IMR-90 (cell line): ENCODE results near the gene TOM1L1. TPM values are rescaled to one million over a fixed set of nuclear protein-coding genes. Genes with fewer than 3 reads are reported as not detected.

Source experiments
- ATAC-seq: fragments of 200-7000 bp; cut with Tn5 transposase; 2 replicates; pipeline ENCODE4 v1.9.1; 2020; ENCODE audit warnings: low read depth, mild to moderate bottlenecking, moderate library complexity
- BruUV-seq: library from RNA; stranded (reverse); fragments of 400-500 nt; replicated peaks from 2 replicates; lab custom pipeline; 2021; lab: Mats Ljungman, UMichigan
- CTCF ChIA-PET: fragments of 300-600 bp; formaldehyde crosslinking; extraction: SDS; loops from one replicate; lab custom pipeline; 2021; ENCODE audit warnings: antibody characterized with exemption; lab: Yijun Ruan, JAX
- POLR2A ChIA-PET: fragments of 300-600 bp; sonication (Branson Sonifier 250); formaldehyde crosslinking; loops from one replicate; lab custom pipeline; 2022; ENCODE audit warnings: antibody characterized with exemption; ENCODE audit not compliant: unreplicated experiment; lab: Charles Lee
- DNase-seq: peaks from one replicate; pipeline ENCODE4 v3.0.0; 2013
- H2AFZ ChIP-seq: replicated peaks from 2 replicates; pipeline ENCODE3; 2013; ENCODE audit warnings: low read length, mild to moderate bottlenecking; ENCODE audit not compliant: poor library complexity
- H2AK5ac ChIP-seq: 2 replicates; pipeline ENCODE4 v1.6.1; 2013; ENCODE audit warnings: low read depth, low read length, inconsistent platforms
- H2AK9ac ChIP-seq: replicated peaks from 2 replicates; pipeline ENCODE3; 2013; ENCODE audit warnings: mild to moderate bottlenecking, low read depth, low read length, moderate library complexity; ENCODE audit not compliant: poor library complexity
- H2BK120ac ChIP-seq: 2 replicates; pipeline ENCODE4 v1.6.1; 2013; ENCODE audit warnings: low read depth, low read length, inconsistent platforms
- H2BK15ac ChIP-seq: 3 replicates; pipeline ENCODE4 v1.6.1; 2013; ENCODE audit warnings: low read depth, low read length, inconsistent platforms
- H2BK20ac ChIP-seq: 2 replicates; pipeline ENCODE4 v1.6.1; 2013; ENCODE audit warnings: low read depth, mild to moderate bottlenecking, inconsistent platforms, low read length, moderate library complexity
- H2BK5ac ChIP-seq: 2 replicates; pipeline ENCODE4 v1.6.1; 2013; ENCODE audit warnings: mild to moderate bottlenecking, low read depth, low read length, inconsistent platforms; ENCODE audit not compliant: poor library complexity, severe bottlenecking
- H3K14ac ChIP-seq: replicated peaks from 2 replicates; pipeline ENCODE4 v1.6.1; 2013; ENCODE audit warnings: low read depth, low read length, inconsistent platforms
- H3K18ac ChIP-seq: 2 replicates; pipeline ENCODE4 v1.6.1; 2013; ENCODE audit warnings: low read depth, low read length, control low read depth
- H3K23ac ChIP-seq: 2 replicates; pipeline ENCODE4 v1.6.1; 2013; ENCODE audit warnings: low read depth, low read length, inconsistent platforms
- H3K27ac ChIP-seq: 2 replicates; pipeline ENCODE4 v1.5.1; 2013; ENCODE audit warnings: mild to moderate bottlenecking, control low read depth, low read length; ENCODE audit not compliant: insufficient read depth
- H3K27me3 ChIP-seq: 2 replicates; pipeline ENCODE4 v1.6.1; 2013; ENCODE audit warnings: low read length; ENCODE audit not compliant: control insufficient read depth, insufficient read depth
- H3K36me3 ChIP-seq: 2 replicates; pipeline ENCODE4 v1.6.1; 2013; ENCODE audit warnings: low read length, mixed read lengths; ENCODE audit not compliant: control insufficient read depth, insufficient read depth
- H3K4ac ChIP-seq: 2 replicates; pipeline ENCODE4 v1.6.1; 2013; ENCODE audit warnings: low read depth, low read length, inconsistent platforms
- H3K4me1 ChIP-seq: 2 replicates; pipeline ENCODE4 v1.6.1; 2013; ENCODE audit warnings: low read length, mixed read lengths; ENCODE audit not compliant: control insufficient read depth, insufficient read depth
- H3K4me2 ChIP-seq: 2 replicates; pipeline ENCODE4 v1.6.1; 2013; ENCODE audit warnings: low read depth, mild to moderate bottlenecking, control low read depth, low read length, moderate library complexity
- H3K4me3 ChIP-seq: 2 replicates; pipeline ENCODE4 v1.5.1; 2013; ENCODE audit warnings: low read depth, mild to moderate bottlenecking, control low read depth, low read length, moderate library complexity; ENCODE audit not compliant: insufficient read depth
- H3K56ac ChIP-seq: 2 replicates; pipeline ENCODE4 v1.6.1; 2013; ENCODE audit warnings: low read length, inconsistent platforms; ENCODE audit not compliant: insufficient read depth; ENCODE audit errors: extremely low read depth
- H3K79me1 ChIP-seq, 2 experiments: 2 replicates each; pipeline ENCODE4 v1.6.1; 2013; ENCODE audit warnings: low read length in 2 of 2, inconsistent platforms in 1 of 2, low read depth in 1 of 2
- H3K9ac ChIP-seq: 2 replicates; pipeline ENCODE4 v1.6.1; 2013; ENCODE audit warnings: low read depth, low read length, control low read depth
- H3K9me1 ChIP-seq: 2 replicates; pipeline ENCODE4 v1.6.1; 2013; ENCODE audit warnings: low read length, inconsistent platforms; ENCODE audit not compliant: insufficient read depth
- H3K9me3 ChIP-seq: 2 replicates; pipeline ENCODE4 v1.6.1; 2013; ENCODE audit warnings: low read length; ENCODE audit not compliant: control insufficient read depth, insufficient read depth
- H4K20me1 ChIP-seq: 2 replicates; pipeline ENCODE4 v1.6.1; 2013; ENCODE audit warnings: low read length, inconsistent platforms; ENCODE audit not compliant: insufficient read depth
- H4K5ac ChIP-seq: 2 replicates; pipeline ENCODE4 v1.6.1; 2013; ENCODE audit warnings: mild to moderate bottlenecking, low read depth, low read length, control low read depth
- H4K8ac ChIP-seq, 2 experiments: 2 replicates each; pipeline ENCODE4 v1.6.1; 2013; ENCODE audit warnings: low read depth in 2 of 2, low read length in 2 of 2, control low read depth in 1 of 2, inconsistent platforms in 1 of 2
- H4K91ac ChIP-seq: 2 replicates; pipeline ENCODE4 v1.6.1; 2013; ENCODE audit warnings: low read depth, low read length, inconsistent platforms; ENCODE audit not compliant: insufficient read depth
- BHLHE40 ChIP-seq: fragments of 150-350 bp; IDR thresholded peaks from 2 replicates; pipeline ENCODE4 v1.6.1; 2016; ENCODE audit warnings: mild to moderate bottlenecking, low read depth, low read length
- CEBPB ChIP-seq: IDR thresholded peaks from 2 replicates; pipeline ENCODE4 v1.6.1; 2012; ENCODE audit warnings: low read depth, low read length, improper control_type of control experiment
- CHD1 ChIP-seq: IDR thresholded peaks from 2 replicates; pipeline ENCODE4 v1.6.1; 2012; ENCODE audit warnings: low read depth, low read length, improper control_type of control experiment
- FOS ChIP-seq: fragments of 150-350 bp; IDR thresholded peaks from 2 replicates; pipeline ENCODE4 v1.6.1; 2016; ENCODE audit warnings: low read depth, low read length
- MAFK ChIP-seq: IDR thresholded peaks from 2 replicates; pipeline ENCODE4 v1.6.1; 2012; ENCODE audit warnings: low read depth, low read length, improper control_type of control experiment
- MAZ ChIP-seq: IDR thresholded peaks from 2 replicates; pipeline ENCODE4 v1.6.1; 2012; ENCODE audit warnings: low read depth, mild to moderate bottlenecking, low read length, improper control_type of control experiment, moderate library complexity, borderline replicate concordance
- MXI1 ChIP-seq: IDR thresholded peaks from 2 replicates; pipeline ENCODE4 v1.6.1; 2012; ENCODE audit warnings: low read depth, mild to moderate bottlenecking, low read length, moderate library complexity, borderline replicate concordance
- NFE2L2 ChIP-seq: fragments of 150-350 bp; IDR thresholded peaks from 2 replicates; pipeline ENCODE4 v1.6.1; 2016; ENCODE audit warnings: low read depth, mild to moderate bottlenecking, low read length
- POLR2A ChIP-seq: IDR thresholded peaks from 2 replicates; pipeline ENCODE4 v1.6.1; 2012; ENCODE audit warnings: mild to moderate bottlenecking, low read depth, low read length
- RAD21 ChIP-seq: IDR thresholded peaks from 2 replicates; pipeline ENCODE4 v1.6.1; 2012; ENCODE audit warnings: low read length, improper control_type of control experiment
- RCOR1 ChIP-seq: IDR thresholded peaks from 2 replicates; pipeline ENCODE4 v1.6.1; 2012; ENCODE audit warnings: mild to moderate bottlenecking, low read length, improper control_type of control experiment; ENCODE audit not compliant: insufficient replicate concordance
- RFX5 ChIP-seq: IDR thresholded peaks from 2 replicates; pipeline ENCODE4 v1.8.0; 2012; ENCODE audit warnings: low read depth, mild to moderate bottlenecking, low read length, moderate library complexity
- SMC3 ChIP-seq: fragments of 150-350 bp; IDR thresholded peaks from 2 replicates; pipeline ENCODE4 v1.6.1; 2016; ENCODE audit warnings: low read depth, mild to moderate bottlenecking, antibody characterized with exemption, low read length, moderate library complexity
- USF2 ChIP-seq: fragments of 150-350 bp; IDR thresholded peaks from 2 replicates; pipeline ENCODE4 v1.6.1; 2017; ENCODE audit warnings: mild to moderate bottlenecking, antibody characterized with exemption, low read length, low read depth
- WGBS, 2 experiments: methylation state at CpG; one replicate each; pipeline versions ENCODE4 v1.1.5 to v1.1.7; 2013; ENCODE audit warnings: missing lambda C conversion rate in 2 of 2; ENCODE audit not compliant: insufficient read length in 1 of 2; ENCODE audit errors: extremely low coverage in 2 of 2; 5-methylcytosine and 5-hydroxymethylcytosine counted together
- dilution Hi-C: fragments of 300-500 bp; cut with HindIII; formaldehyde crosslinking; loops from one replicate; pipeline ENCODE4 v1.14.3; 2018; ENCODE audit warnings: low sequenced_read_pairs; ENCODE audit not compliant: unreplicated experiment
- in situ Hi-C: fragments of 300-500 bp; cut with MboI; formaldehyde crosslinking; loops from 3 replicates; pipeline ENCODE4 v1.14.3; 2019; ENCODE audit warnings: low sequenced_read_pairs, inconsistent platforms, mixed read lengths
- intact Hi-C: fragments of 100-400 bp; cut with micrococcal nuclease; formaldehyde crosslinking; loops from 2 replicates; pipeline ENCODE4 v1.10.0; 2022
- polyA plus RNA-seq, 3 experiments: library from polyadenylated mRNA; depleted of rRNA; stranded (reverse); fragments of >200 nt; gene quantifications; 2 replicates each; pipeline ENCODE4 v1.2.3, GENCODE V29; 2012; ENCODE audit warnings: low replicate concordance in 1 of 3
- total RNA-seq: library from RNA; depleted of rRNA; stranded (reverse); fragments of >200 nt; gene quantifications from 2 replicates; pipeline ENCODE4 v1.2.3, GENCODE V29; 2012
- TF ChIP-seq, protein P1 (sequence below): conservative IDR thresholded peaks from 2 replicates; pipeline ENCODE4 v1.5.1; 2012; ENCODE audit warnings: mild to moderate bottlenecking, low read depth, low read length, improper control_type of control experiment
- TF ChIP-seq, protein P2 (sequence below): fragments of 150-350 bp; IDR thresholded peaks from 2 replicates; pipeline ENCODE4 v1.6.1; 2016; ENCODE audit warnings: low read depth, mild to moderate bottlenecking, low read length, moderate library complexity, borderline replicate concordance

TOM1L1 gene
- total and polyA plus RNA-seq, 2 of the 4 experiments (the other 2 are of a cell fraction) = 13.0 to 20.1 TPM

DNA sequence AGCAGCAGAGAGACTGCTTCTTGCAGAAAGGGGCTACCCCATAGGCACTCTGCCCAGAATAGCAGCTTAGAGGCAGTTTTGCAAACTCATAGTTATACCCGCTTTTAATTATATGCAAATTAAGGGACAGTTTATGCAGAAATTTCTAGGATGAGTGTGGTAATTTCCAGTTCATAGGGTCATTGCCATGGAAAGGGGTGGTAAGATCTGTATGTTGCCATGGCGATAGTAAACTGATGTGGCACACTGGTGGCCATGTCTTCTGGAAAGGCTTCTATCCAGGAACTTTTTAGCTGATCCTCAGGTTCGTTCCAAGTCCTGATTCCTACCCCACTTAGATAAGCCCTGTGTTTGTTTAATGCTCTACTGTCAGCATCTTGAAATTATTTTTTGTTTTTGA lies 74.1 kb downstream of the TOM1L1 start:
- TF ChIP-seq RCOR1 (no peak), NFE2L2 (no peak), SMC3 (no peak), POLR2A (no peak), MAFK (no peak), BHLHE40 (no peak), RFX5 (no peak), USF2 (no peak), CHD1 (no peak), MAZ (no peak), CEBPB (no peak), MXI1 (no peak), RAD21 (no peak), FOS (no peak)
- TF ChIP-seq, protein P1, sequence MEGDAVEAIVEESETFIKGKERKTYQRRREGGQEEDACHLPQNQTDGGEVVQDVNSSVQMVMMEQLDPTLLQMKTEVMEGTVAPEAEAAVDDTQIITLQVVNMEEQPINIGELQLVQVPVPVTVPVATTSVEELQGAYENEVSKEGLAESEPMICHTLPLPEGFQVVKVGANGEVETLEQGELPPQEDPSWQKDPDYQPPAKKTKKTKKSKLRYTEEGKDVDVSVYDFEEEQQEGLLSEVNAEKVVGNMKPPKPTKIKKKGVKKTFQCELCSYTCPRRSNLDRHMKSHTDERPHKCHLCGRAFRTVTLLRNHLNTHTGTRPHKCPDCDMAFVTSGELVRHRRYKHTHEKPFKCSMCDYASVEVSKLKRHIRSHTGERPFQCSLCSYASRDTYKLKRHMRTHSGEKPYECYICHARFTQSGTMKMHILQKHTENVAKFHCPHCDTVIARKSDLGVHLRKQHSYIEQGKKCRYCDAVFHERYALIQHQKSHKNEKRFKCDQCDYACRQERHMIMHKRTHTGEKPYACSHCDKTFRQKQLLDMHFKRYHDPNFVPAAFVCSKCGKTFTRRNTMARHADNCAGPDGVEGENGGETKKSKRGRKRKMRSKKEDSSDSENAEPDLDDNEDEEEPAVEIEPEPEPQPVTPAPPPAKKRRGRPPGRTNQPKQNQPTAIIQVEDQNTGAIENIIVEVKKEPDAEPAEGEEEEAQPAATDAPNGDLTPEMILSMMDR = no peak
- TF ChIP-seq, protein P2, sequence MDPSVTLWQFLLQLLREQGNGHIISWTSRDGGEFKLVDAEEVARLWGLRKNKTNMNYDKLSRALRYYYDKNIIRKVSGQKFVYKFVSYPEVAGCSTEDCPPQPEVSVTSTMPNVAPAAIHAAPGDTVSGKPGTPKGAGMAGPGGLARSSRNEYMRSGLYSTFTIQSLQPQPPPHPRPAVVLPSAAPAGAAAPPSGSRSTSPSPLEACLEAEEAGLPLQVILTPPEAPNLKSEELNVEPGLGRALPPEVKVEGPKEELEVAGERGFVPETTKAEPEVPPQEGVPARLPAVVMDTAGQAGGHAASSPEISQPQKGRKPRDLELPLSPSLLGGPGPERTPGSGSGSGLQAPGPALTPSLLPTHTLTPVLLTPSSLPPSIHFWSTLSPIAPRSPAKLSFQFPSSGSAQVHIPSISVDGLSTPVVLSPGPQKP = no peak
- Histone ChIP-seq H3K4me1 (no peaks in the 10 kb centered on the region), H3K27ac (no peak overlapping the region), H3K36me3 (no peaks in the 10 kb centered on the region), H3K79me1 (peaks cover 14 to 19% of the 10 kb centered on the region in 2 experiments), H2BK120ac (no peak overlapping the region), H3K4me2 (no peak overlapping the region), H3K9me3 (no peaks in the 10 kb centered on the region), H2AK9ac (no peak overlapping the region), H2AK5ac (no peak overlapping the region), H2BK5ac (no peak overlapping the region), H2AFZ (no peak overlapping the region), H4K8ac (no peak overlapping the region), H4K91ac (no peak overlapping the region), H3K18ac (no peak overlapping the region), H3K14ac (no peak overlapping the region), H3K23ac (no peak overlapping the region), H2BK20ac (no peak overlapping the region), H4K5ac (no peak overlapping the region), H3K9ac (no peak overlapping the region), H3K4ac (no peak overlapping the region), H3K4me3 (no peak overlapping the region), H4K20me1 (no peaks in the 10 kb centered on the region), H3K27me3 (no peaks in the 10 kb centered on the region), H2BK15ac (no peak overlapping the region), H3K9me1 (no peaks in the 10 kb centered on the region; the same call in 1 of the 2 replicates), H3K56ac (no peak overlapping the region)
- DNase-seq = no peak
- WGBS, 2 experiments = 100% methylated on average over 1 of the region's 3 CpGs; no CpG with 5 or more reads in 1 of the 2 experiments
- intact Hi-C loops = no loop called here
- POLR2A ChIA-PET = no interaction called here
- in situ Hi-C loops = no loop called here
- no peak for ATAC-seq
- dilution Hi-C loops = no loop called here
- CTCF ChIA-PET = no interaction called here
- BruUV-seq = no TSS peak
